ENCODE data around the gene ACBD4.

Gene ACBD4

DNA sequence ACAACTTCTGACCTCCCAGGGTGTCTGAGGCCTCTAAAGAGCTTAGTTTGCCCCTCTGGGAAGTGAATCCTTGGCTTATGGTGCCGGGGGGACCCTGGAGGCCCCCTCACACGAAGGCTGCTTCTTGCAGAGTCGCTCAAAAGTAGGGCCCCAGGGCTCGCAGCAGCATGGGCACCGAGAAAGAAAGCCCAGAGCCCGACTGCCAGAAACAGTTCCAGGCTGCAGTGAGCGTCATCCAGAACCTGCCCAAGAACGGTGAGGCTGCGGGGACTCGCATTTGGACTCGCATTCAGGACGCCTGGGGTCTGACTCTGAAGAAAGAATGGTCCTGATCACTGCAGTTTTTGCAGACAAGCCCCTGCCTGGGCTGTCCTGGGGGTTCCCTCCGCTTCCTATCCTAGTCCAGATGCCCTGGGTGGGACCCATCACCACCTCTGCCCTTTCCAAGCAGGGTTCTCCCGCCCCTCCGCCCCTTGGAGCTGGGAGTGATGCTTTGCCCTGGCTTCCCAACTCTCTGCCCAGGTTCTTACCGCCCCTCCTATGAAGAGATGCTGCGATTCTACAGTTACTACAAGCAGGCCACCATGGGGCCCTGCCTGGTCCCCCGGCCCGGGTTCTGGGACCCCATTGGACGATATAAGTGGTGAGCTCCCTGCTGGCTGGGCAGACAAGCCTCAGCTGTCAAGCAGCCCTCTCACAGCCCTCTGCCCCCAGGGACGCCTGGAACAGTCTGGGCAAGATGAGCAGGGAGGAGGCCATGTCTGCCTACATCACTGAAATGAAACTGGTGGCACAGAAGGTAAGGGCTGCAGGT lies 698 bp downstream of the ACBD4 start:
- DNase-seq (ENCODE audit: low read depth in 1 of 2, low spot score in 1 of 2): no peak

DNA sequence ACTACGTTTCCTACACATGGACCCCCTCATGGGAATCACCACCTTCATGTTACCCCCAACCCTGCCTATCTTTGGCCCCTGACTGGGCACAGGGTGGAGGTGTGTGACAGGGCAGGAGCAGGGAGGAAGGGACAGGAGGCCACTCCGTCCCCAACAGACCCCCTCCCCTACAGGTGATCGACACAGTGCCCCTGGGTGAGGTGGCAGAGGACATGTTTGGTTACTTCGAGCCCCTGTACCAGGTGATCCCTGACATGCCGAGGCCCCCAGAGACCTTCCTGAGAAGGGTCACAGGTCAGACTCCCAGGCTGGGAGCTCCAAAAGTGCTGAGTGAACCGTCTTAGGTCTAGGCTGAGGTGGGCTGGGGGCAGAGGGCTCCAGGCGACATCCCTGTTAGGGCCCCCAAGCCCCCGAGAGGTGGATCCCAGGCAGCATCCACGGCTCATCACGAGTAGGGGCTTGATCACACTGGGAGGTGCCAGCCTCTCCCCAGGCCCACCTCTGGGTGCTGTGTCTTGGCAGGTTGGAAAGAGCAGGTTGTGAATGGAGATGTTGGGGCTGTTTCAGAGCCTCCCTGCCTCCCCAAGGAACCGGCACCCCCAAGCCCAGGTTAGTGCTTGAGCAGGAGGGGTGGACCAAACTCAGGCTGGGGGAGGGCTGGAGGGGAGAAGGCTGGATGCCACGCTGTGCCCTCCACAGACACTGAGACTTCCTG lies 1.5 kb downstream of the ACBD4 start:
- no peak for DNase-seq (ENCODE audit: low read depth in 1 of 2, low spot score in 1 of 2)

DNA sequence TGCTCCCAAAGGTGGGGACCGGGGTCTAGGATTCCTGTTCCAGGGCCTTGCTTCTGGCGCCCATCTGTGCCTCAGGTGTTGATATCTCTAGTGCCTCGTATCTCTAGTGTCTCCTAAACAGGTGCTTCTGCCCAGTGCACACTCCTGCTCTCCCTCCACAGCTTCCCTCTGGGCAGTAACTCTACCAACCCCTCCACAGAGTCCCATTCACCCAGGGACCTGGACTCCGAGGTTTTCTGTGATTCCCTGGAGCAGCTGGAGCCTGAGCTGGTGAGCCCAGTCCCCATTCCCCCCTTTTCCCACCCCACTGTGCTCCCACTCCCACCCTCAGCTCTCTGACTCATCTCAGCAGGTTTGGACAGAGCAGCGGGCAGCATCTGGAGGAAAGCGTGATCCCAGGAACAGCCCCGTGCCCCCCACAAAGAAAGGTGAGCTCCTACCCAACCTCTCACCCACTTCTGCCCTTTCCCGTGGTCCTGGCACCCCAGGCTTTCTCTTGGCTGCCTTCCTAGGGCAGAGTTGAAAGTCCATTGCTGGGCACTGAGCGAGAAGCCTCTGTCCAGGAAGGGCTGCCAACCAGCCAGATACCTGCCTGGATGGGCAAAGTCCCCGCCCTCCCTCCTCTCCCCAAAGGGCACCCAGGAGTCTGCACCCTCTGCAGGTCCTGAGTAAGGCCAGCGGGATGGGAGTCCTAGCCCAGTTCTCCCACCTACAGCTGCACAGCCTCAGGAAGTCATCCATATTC lies 2.2 kb downstream of the ACBD4 start:
- DNase-seq (ENCODE audit: low read depth in 1 of 2, low spot score in 1 of 2): no peak

DNA sequence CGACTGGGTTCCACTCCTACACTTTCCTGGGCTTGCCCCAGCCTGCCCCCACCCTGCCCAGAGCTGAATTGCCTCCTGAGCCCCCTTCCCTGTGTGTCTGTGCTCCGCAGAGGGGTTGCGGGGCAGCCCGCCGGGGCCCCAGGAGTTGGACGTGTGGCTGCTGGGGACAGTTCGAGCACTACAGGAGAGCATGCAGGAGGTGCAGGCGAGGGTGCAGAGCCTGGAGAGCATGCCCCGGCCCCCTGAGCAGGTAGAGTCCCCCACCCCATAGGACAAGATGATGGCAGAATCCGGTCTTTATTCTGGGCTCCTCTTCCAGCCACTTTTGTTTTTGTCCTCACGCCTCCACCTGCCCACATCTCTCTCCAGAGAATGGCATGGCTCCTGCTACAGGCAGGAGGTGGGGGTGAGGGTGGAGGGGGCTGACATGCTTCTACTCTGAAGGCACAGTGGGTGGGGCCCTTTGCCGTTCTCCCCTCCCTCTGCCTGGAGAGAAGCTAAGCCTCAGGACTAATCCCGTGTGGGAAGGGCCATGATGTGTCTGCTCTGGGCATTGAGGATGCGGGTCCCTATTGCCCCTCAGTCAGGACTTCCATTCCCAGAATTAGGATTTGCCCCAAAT lies 3.5 kb downstream of the ACBD4 start:
- no peak for DNase-seq (ENCODE audit: low read depth in 1 of 2, low spot score in 1 of 2)

DNA sequence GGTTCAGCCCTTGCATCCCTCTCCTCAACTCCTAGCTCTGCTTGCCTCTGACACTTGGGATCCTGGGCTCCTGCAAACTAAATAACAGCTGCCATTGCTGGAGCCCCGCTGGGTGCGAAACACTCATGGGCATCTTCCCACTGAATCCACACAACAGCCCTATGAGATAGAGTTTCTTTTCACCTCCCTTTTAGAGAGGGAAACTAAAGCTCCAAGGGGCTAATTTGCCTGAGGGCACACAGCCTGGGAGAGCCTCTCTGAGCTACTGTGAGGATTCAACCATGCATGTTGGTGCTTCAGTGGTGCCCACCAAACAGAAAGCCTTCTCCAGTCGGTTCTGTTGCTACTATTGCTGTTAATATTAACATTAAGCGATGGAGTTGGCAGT lies 4.0 kb downstream of the ACBD4 start:
- no peak for DNase-seq (ENCODE audit: low read depth in 1 of 2, low spot score in 1 of 2)

DNA sequence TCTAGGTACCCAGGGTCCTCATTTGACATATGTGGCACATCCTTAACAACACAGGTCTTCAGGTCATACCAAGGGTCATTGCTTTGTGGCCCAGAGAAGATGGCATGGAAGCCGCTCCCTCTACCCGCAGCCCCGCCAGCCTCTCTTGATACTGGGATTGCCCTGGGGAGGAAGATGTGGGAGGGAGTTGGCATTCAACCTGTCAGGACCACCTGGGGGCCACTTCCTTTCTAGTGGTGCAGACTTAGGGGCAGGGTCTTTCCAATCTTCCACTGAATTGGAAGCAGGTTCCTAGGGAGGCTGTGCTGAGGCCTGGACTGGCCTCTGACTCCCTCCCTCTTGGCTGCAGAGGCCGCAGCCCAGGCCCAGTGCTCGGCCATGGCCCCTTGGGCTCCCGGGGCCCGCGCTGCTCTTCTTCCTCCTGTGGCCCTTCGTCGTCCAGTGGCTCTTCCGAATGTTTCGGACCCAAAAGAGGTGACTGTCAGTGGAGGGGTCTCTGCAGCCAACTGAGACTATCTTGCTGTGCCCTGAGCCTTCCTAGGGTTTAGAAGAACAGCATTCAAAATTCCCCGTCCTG lies 7.7 kb downstream of the ACBD4 start:
- no peak for DNase-seq (ENCODE audit: low read depth in 1 of 2, low spot score in 1 of 2)

DNA sequence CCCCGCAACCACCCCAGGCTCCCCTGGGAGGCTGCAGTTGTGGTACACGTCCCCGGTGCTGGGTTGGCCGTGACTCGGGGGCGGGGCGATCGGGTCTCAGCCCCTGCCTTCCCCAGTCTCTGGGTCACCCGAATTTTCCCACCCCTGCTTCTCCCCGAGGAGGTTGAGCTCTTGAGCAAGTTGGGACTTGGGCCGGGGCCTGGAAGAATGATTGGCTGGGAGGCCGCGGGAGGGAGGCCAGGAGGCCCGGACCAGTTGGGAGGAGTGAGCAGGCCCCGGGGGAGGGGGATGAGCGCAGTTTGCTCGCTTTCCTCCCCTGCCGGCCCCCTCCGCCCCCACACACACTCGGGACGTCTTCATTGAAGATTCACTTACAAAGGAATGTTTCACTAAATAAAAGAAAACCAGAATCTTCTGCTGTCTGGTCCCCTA lies 8.3 kb downstream of the ACBD4 start:
- no peak for DNase-seq (ENCODE audit: low read depth in 1 of 2, low spot score in 1 of 2)

DNA sequence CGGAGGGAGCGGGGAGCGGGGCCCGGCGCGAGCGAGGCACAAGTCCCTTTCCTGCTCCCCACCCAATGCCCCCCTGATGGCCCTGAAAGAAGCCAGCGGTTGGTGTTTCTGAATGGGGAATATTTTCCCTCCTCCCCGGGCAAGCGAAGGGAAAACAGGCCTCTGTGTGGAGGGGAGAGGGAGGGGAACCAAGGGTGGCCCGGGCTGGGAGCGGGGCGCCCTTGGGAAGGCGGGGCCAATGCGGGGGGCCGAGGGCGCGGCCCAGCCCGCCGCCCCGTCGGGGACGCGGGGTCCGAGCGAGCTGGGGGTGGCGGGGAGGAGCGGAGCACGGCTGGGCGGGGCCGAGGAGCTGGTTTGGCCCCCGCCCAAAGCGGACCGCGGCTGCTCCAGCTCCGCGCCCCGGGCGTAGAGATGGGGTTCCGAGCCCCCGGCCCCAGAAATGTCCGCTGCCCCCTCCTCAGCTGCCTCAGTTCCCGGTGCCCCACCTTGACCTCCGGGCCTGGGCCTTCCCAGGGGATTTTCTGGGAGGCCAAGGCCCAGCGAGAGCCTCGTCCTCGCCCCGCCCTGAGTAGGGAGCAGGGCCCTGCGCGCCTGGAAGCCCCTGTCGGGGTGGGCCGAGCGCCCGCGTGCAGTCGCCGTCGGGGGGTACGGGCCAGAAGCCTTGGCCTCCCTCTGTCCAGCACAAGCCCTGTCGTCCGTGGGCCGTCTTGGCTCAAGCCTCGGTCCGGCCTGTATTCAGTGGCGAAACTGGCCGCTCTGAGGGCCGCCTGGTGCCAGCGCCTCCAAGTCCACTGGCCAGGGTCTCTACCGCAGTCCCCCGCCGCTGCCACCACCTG lies 8.9 kb downstream of the ACBD4 start:
- no peak for DNase-seq (ENCODE audit: low read depth in 1 of 2, low spot score in 1 of 2)

DNA sequence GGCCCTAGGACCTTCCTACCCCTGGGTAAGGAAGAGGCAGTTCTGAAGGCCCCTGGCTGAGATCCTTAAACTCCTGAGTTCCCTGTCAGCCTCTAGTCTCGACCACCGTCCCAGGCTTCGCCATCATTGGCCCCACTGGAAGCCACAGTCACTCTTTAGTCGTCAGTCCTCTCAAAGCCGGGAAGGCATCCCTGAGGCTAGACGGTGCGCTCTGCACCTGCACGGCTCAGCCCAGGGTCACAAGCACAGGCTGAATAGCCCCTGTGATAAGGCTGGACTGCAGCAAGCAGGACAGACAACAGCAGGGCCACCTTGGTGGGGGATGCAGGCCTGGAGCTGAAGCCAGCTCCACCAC lies 9.5 kb downstream of the ACBD4 start:
- no peak for DNase-seq (ENCODE audit: low read depth in 1 of 2, low spot score in 1 of 2)

DNA sequence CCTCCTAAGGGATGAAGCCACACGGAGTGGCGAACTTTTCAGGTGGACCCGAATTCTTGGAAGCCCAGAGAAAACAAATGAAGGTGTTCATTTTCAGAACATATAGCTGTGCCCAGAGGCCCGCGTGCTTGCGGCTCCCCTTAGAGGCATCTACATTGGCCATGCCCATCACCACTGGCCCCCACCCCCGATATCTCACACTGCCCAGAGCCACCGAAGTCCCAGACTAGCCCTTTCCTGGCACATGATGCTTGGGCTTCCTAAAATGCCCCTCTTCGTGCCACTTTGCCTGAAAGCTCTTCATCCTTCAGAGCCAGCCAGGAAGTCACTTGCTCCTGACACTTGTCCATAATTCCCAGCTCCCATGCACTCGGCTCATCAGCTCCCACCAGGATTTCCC lies 10.7 kb downstream of the ACBD4 start:
- no peak for DNase-seq (ENCODE audit: low read depth in 1 of 2, low spot score in 1 of 2)

DNA sequence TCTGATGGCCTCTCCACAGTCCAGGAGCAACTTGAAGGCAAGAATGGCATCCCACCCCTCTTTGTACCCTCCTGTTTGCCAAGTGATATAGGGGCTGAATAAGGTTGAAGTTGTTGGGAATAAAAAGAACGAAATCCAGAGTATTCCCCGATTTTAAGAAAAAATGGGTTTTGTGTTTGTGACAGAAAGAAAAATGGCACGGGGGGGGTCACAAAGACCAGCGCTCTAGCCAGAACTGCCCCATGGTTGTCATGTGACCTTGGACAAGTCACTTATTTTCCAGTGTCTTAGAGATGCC lies 11.1 kb downstream of the ACBD4 start:
- DNase-seq (ENCODE audit: low read depth in 1 of 2, low spot score in 1 of 2): no peak

DNA sequence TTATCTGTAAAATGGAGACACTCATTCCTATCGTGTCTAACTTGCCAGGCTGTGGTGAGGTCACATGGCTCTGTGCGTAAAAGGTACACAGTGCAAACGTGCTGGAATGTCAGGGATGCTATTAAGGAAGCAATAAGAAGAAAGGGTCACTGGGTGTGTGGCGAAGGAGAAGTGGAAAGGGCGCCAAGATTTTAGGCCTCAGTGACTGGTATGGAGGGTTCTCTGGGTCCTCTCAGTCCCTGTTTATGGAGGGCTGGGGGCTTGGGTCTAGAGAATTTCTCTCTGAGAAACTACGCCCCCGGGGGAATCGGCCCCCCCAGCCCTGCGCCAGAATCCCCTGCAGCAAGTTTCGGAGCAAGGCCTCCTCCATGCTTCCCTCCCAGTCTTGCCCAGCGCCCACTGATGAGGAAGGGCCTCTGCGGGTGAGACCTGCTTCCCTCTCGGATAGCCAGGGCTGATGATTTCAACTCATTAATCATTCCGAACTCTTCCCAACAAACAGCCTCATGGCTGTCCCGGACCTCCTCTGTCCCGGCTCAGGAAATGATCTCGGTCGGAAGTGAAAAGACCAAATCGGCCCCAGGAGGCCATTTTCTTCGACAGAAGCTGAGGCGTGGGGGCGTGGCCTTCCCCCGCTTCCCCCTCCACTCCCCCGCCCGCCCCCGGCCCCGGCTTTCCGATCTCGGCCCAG lies 11.5 kb downstream of the ACBD4 start:
- DNase-seq (ENCODE audit: low read depth in 1 of 2, low spot score in 1 of 2): no peak

DNA sequence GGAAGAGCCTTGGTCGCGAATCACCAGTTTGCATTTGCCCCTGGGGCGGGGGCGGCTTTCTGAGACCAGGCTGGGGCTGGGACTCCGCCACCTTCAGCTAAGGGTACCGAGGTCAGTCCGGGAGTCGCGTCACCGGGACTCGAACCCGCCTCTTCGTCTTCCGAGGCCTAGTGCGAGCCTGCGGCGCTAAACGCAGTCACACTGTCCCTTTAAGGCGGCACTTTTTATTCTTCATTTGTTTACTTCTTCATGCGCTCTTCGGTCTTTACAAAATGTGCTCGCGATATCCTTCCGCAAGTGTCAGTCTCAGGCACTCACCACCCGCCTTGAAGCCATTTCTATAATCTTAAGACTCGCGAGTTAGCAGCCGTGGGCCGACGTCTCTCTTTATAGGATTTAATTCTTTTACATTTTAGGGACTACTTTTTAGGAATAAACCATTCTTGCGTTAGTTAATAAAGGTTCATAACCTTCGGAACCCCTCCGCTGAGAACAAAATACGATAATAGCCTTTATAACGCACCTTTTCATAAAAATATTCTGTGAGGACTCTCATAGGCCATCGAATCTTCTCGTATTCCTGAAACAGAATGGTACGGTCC lies 12.2 kb downstream of the ACBD4 start:
- DNase-seq (ENCODE audit: low read depth in 1 of 2, low spot score in 1 of 2): peak; percentile 53 to 69

DNA sequence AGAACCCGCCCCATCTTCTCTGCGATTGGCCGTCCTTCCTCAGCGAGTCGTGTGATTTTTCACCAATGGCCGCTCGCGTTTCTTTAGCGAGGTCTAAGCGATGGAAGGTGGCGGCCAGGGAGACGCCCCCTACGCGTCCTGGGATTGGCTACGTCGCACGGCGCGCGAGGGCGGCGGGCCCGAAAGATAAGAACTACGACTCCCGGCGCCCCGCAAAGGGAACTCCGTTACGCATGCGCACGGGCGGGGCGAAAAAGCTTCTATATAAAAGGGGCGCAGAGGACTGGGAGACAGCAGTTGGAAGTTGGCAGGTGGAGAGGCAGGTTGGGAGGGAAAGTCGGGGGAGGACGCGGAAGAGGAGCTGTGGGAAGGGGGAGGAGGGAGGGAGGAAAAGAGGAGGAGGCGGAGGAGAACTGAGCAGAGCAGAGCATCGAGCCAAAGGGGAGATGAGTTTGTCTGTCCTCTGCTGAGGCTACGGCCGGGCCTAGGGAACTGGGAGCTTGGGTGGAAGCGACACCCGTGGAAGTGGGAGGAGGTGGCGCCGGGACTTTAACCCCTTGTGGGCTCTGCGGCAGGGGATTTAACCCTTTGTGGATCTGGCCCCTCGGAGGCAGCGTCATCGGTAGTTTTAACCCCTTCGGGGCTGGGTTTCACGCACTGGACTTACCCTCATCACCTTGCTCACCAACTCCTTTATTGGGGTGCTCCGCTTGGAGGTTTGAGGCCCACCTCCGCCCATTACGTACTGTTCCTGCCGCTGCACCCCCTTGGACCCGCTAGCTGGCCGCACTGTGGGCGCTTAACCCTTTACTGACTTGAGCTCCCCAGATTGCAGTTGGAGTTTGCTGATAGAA lies 12.9 kb downstream of the ACBD4 start, which contains the start of gene HEXIM1:
TSS of gene HEXIM1 (plus strand) at position 293 of the 854 bp plus-strand sequence. CDS start 716 bp downstream, outside the sequence.
- DNase-seq (ENCODE audit: low read depth in 1 of 2, low spot score in 1 of 2): peak; percentile 98

DNA sequence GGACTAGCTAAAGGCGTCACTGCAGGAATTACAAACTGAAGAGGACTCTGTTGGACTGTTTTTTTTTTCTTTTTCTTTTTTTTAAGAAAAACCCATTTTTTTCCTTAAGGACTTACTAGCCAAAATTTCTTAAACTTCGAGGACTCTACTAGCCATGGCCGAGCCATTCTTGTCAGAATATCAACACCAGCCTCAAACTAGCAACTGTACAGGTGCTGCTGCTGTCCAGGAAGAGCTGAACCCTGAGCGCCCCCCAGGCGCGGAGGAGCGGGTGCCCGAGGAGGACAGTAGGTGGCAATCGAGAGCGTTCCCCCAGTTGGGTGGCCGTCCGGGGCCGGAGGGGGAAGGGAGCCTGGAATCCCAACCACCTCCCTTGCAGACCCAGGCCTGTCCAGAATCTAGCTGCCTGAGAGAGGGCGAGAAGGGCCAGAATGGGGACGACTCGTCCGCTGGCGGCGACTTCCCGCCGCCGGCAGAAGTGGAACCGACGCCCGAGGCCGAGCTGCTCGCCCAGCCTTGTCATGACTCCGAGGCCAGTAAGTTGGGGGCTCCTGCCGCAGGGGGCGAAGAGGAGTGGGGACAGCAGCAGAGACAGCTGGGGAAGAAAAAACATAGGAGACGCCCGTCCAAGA lies 13.7 kb downstream of the ACBD4 start:
- peak; percentile 43 to 57 for DNase-seq (ENCODE audit: low read depth in 1 of 2, low spot score in 1 of 2)

DNA sequence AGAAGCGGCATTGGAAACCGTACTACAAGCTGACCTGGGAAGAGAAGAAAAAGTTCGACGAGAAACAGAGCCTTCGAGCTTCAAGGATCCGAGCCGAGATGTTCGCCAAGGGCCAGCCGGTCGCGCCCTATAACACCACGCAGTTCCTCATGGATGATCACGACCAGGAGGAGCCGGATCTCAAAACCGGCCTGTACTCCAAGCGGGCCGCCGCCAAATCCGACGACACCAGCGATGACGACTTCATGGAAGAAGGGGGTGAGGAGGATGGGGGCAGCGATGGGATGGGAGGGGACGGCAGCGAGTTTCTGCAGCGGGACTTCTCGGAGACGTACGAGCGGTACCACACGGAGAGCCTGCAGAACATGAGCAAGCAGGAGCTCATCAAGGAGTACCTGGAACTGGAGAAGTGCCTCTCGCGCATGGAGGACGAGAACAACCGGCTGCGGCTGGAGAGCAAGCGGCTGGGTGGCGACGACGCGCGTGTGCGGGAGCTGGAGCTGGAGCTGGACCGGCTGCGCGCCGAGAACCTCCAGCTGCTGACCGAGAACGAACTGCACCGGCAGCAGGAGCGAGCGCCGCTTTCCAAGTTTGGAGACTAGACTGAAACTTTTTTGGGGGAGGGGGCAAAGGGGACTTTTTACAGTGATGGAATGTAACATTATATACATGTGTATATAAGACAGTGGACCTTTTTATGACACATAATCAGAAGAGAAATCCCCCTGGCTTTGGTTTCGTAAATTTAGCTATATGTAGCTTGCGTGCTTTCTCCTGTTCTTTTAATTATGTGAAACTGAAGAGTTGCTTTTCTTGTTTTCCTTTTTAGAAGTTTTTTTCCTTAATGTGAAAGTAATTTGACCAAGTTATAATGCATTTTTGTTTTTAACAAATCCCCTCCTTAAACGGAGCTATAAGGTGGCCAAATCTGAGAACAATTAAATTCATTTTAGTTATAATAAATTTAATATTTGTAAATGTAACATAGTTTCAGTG lies 14.5 kb downstream of the ACBD4 start:
- peak in 1 of 2 donors; percentile 24 for DNase-seq (ENCODE audit: low read depth in 1 of 2, low spot score in 1 of 2)

Measured in stimulated activated CD4-positive, alpha-beta T cell treated with anti-CD3 and anti-CD28 coated beads, Interleukin-15, amount 100 ng/mL, for 1 hour (primary cell).